Activated T-cell treated with anti-CD3 and anti-CD28 coated beads for 1 hour (primary cell): ENCODE data around the gene MAP6D1.

Source experiments
- DNase-seq: peaks from one replicate; pipeline ENCODE4 v3.0.0-alpha.2; 2020; ENCODE audit warnings: low read depth

The MAP6D1 gene

GRCh38 chr3:183823963-183824362, 1.4 kb downstream of the MAP6D1 start:
- no peak for DNase-seq

- DNase-seq, result no peak
These were observed 2.7 kb downstream of the MAP6D1 start for GRCh38 chr3:183822631-183823030.

GRCh38 chr3:183819831-183820230, 5.5 kb downstream of the MAP6D1 start:
- no peak for DNase-seq

- no peak for DNase-seq
These were observed 6.4 kb downstream of the MAP6D1 start for GRCh38 chr3:183818706-183819624.

GRCh38 chr3:183818041-183818620, 7.2 kb downstream of the MAP6D1 start:
- no peak for DNase-seq

GRCh38 chr3:183817639-183818038, 7.7 kb downstream of the MAP6D1 start:
- no peak for DNase-seq

DNA sequence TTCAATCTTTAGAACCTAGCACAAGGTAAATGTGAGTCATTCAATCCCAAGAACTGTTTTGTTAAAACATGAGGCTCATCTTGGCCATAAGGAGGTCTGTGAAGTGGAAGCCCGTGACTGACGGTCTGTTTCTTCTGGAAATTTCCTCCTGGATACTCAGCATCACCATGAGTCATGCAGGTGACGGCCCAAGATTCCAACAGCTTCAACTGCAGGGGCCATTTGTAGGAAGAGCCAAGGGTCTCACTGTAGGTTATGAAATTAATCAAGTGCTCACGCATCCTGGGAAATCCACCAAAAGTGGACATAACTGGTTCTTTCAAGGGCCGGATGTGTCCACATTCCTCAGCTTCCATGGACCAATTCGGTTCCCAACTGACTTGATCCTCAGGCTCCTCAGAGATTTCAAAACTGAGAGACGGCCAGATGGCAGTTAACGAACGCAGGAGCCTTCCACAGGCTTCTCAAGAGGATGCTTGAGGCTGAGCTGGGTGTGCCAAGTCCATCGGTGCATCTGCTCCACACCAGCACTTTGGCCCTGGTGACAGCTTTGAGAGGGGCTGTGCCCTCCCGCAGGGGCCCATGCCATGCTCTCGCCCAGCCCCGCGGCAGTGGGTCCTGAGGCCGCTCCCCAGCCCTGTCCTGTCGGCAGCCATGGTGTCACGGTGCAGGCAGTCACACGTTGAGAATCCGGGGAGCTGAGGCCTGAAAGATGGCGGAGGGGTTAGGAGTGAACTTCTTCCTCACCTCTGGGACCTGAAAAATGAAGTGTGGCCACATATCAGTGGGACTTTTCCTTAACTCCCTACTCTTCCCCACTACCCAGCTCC, 8.5 kb downstream of the MAP6D1 start:
- DNase-seq, result no peak

GRCh38 chr3:183815951-183816475, 9.4 kb downstream of the MAP6D1 start:
- DNase-seq, result no peak

DNA sequence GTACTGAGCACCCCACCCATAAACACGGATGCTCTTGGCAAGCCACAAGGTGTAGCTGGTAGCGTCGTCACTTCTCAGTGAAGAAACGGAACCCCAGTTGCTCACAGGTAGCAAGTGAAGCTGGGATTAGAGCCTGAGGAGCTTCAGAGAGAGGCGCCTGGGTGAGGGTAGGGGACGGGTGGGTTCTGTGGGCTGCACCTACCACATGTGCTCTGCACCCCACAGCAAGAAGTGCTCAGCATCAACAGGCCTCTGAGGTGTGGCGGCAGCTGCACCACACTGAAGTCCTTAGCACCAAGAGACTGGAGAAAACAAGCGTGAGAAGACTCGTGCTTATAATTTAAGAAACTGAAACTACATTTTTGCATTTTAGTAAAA, 9.8 kb downstream of the MAP6D1 start:
- DNase-seq, result no peak

- no peak for DNase-seq
These were observed 11.1 kb downstream of the MAP6D1 start for GRCh38 chr3:183814240-183814639.

DNA sequence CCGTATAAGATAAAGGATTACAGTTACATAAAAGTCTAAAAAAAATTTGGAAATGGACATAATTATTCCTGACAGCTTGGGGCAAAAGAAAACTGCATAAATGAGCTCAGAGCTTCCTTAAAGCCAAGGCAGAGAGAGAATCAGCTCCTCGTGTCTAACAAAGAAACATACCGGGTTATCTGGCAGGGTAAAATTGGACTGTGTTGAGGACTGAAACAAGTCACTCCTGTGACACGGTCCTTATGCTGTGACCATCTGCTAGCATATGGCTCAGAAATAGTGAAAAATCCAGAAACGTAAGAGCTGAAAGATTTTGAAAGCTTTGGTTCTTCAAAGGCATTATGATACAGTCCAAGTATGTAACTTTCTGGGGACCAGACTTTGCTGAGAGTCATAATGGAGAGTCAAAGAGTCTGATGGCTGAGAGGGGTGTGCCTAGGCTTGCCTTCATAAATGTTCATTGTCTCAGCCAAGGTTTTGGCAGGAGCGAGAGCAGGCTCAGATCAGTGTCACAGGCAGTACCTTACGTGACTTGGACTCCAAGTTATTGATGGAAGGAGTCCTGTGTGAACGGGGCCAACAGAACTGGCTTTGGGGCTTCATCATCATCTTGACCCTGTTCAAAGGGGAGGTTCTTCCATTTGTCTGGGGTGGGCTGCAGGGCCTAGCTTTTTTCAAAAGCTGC, 12.5 kb downstream of the MAP6D1 start:
- DNase-seq, result no peak

GRCh38 chr3:183811638-183812037, 13.7 kb downstream of the MAP6D1 start:
- DNase-seq, result no peak

DNA sequence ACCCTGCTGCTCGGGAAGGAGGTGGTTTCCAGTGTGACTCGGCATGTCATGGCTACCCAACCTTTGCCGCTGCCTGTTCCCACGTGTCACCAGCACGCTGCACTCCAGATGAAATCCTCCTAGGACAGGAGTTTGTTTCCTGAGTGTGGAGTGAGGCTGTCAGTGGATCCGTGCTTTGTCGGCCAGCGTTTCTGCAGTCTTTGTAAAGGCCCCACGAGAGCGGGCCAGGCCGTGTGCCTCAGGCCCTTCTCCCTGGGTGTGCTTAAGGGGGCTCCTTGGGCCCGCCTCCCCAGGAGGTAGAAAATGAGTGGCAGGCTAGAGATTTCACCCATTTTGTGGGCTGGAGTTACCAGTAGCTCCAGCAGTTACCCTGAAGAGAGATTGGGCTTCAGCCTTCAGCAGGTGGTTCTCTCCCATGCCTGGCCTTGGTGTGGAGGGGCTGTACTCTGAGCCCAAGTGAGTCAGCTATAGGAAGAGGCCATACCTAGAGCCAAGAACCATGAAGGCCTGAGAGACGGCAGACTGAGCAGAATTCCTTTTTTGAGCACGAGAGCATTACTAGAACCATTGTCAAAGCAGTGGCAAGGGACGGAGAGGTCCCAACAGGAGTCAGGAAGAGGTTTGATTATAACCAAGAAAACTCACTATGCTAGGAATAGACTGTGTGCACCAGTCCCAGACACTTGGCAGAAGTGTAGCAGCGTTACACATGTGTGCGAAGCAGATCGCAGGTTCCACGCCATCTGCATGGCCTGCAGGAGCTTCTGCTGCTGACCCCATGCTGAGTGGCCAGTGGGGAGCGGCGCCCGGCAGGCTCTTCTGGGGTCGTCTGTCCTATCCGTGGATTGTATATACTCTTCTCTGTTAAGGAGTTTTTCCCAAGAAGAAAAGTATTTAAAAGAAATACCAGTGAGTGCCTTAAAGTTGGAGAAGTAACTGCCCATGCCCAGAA, 14.5 kb downstream of the MAP6D1 start:
- no peak for DNase-seq

DNA sequence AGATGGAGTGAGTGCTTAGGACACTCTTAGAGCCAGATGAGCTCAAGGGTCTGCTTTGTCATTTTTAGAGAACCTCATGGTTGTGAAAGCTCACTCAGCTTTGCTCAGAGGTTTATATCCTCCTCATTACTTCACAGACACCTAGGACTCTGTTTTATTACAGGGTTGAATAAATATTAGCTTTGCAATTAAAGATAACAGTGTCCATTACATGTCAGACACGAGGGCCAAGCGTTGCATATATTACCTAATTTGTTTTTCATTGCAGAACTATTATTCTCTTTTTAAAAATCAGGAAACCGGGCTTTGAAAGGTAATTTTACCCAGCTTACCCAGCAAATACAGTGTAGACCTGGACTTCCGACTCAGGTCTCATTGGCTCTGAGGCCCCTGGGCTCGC, 16.1 kb downstream of the MAP6D1 start:
- DNase-seq, result no peak

DNA sequence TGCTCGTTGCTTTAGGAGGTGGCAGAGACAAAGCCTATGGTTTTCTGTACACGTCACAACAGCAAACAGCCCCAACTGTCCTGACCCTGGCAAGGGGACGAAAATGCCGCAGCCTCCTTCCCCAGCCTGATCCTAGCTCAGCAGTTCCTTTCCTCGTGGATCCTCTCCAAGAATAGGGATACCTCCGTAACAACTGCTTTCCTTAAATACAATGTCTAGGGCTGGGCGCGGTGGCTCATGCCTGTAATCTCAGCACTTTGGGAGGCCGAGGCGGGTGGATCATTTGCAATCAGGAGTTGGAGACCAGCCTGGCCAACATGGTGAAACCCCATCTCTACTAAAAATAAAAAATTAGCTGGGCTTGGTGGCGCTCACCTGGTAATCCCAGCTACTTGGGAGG, 17.0 kb downstream of the MAP6D1 start:
- DNase-seq, result no peak

DNA sequence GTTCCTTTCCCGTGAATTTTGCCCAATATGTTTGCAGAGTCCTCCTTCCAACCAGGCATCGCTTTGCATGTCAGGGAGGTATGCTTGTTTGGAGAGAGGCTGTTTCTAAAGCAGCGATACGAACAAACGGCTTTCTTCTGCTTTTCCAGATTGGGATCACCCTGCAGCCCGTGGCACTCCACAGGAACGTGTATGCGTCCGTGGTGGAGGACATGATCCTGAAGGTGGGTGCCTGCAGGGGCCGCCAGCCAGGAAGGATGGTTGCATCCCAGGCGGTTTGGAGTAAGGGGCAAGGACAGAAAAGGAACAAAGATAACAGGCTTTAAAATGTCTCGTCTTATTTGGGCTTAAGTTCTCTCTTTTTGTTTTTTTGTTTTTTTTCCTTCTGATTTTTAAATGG, 17.5 kb downstream of the MAP6D1 start:
- no peak for DNase-seq

DNA sequence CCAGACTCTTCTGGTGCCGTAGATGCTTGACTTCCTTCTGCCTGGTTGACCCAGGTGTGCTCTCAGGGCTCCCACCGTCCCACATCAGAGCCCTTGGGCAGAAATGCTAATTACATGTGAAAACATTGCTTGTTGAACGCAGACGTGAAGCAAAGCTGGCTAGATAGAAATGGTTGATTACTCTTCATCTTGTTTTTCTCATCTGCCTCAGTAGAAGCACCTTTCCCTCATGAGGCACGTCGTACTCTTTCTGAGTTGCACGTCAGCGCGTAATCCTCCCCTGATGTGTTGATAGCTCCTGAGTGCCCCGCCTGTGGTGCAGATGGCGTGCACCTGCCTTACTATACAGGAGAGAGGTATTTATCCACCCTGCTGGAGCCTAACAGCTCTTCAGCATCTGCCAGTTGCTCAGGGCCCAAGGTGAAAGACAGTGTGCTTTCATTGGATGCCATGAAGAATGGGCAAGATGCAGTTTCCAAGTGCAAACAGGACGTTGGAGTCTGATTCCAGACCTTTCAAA, 18.1 kb downstream of the MAP6D1 start:
- DNase-seq, result no peak

GRCh38 chr3:183802989-183803388, 22.4 kb downstream of the MAP6D1 start:
- DNase-seq, result no peak

DNA sequence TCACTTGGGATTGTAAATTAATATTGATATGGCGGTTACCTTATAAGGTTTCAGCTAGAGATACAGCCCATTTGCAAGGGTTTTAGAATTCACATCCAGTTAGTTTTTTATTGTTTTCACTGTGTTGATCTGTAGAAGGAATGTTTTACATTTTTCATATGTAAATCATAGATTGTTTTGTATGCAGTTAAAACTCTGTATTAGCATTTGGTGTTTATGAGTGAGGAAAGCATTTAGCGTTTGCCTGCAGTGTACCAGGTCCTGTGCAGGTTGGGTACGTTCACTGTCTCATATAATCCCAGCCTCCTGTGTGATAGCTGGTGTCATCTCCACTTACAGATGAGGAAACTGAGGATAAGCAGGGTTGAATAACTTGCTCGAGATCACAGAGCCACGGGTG, 23.8 kb downstream of the MAP6D1 start:
- no peak for DNase-seq

DNA sequence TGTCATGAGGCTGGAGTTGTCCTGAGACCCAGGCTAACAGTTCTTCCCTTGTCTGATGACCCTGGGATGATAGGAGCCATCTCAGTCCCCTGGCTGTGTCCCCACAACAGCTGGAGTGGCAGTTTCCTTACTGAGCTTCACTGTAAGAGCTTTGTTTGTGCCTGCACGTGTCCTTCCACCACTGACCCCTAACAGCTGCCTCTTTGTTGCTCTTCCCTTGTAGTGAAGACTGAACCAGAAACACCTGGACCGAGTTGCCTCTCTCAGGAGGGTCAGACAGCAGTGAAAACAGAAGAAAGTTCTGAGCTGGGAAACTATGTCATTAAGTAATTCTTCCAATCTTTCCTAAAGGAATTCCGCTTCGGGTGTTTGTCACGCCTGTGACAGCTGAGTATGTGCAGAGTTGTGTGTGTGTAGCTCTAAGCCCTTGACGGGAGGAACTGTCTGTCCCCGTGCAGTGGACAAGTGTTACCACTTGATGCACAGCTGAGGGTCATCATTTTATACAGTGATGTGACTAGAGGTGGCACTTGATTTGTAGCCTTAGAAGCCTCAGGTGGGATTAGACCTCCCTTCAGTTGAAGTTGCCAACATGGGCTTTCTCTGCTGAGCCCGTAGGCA, 25.0 kb downstream of the MAP6D1 start:
- DNase-seq, result no peak
